GM21825 (cell line): Measurements from ENCODE around the gene LRRC49.
"Not testable (repeated sequence)": the region's sequence is repeated elsewhere in the genome, so short reads cannot be mapped to it uniquely, and the experiment has no call there.

Experiments
- ATAC-seq: cut with Tn5 transposase; IDR thresholded peaks from one replicate; pipeline ENCODE4 v1.9.1; 2021; ENCODE audit warnings: mild to moderate bottlenecking, moderate library complexity; ENCODE audit not compliant: unreplicated experiment

LRRC49 gene

GRCh38 chr15:70867911-70868467 lies 24.6 kb upstream of the LRRC49 start:
- no peak for ATAC-seq

DNA sequence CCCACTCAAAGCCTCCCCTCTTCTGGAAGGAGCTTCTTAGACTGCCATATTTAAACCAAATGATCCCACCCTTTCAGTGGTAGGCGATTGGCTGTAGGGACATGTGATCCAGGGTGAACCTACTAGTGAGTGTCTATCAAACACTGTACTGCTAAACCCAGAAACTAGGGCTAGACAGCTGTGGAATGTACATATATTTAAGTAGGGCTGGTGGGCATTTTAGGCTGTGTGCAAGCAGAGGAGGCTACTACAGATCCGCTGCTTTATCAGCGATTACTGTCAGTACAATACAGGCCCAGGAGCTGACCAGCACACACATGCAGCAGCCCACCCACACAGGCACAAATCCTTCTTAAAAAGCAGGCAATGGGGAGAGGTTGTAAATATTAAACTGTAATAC lies 23.3 kb upstream of the LRRC49 start:
- ATAC-seq: no peak

GRCh38 chr15:70870051-70870450 lies 22.6 kb upstream of the LRRC49 start:
- no peak for ATAC-seq

- ATAC-seq: not testable (repeated sequence)
These were observed 21.1 kb upstream of the LRRC49 start for GRCh38 chr15:70871490-70871889.

- ATAC-seq: no peak
These were observed 19.2 kb upstream of the LRRC49 start for GRCh38 chr15:70873232-70874054.

GRCh38 chr15:70875001-70875782 lies 17.4 kb upstream of the LRRC49 start:
- no peak for ATAC-seq

DNA sequence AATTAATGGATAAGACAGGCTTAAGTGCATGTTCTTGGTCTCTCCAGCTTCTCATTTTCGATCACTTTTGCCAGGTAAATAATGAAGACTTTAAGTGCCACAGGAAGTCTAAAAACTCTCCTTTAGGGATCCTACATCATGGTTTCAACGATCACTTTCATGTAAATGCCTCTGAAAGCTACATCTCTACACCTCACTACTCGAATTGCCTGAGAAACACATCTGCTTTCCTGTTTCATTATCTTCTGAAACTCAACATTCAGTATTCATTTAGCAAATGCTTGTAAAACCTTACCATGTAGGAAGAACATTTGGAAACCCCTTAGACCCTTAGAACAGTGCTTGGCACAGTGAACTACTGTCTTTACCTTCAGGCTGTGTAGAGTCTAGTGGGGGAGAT lies 16.6 kb upstream of the LRRC49 start:
- no peak for ATAC-seq

- no peak for ATAC-seq
These were observed 15.9 kb upstream of the LRRC49 start for GRCh38 chr15:70876683-70877082.

DNA sequence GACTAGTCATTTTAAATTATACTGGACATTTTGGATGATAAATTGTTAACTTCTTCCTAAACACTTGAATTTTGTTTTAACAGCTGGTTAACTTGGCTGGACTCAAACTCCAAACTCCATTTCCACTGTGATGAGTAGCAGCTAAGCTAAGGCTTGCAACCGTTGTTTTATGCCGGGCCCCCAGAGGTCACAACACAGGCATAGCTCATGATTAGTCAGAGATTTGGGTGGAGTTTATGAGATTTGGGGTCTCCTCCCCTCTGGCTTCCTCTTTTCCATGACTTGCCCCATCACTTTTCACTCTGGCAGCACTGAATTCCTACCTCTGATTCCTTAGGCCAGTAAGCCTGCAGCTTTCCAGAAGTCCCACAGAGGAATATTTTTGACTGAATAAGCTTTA lies 13.2 kb upstream of the LRRC49 start:
- ATAC-seq: no peak

- ATAC-seq: no peak
These were observed 11.8 kb upstream of the LRRC49 start for GRCh38 chr15:70880781-70881180.

- no peak for ATAC-seq
These were observed 10.3 kb upstream of the LRRC49 start for GRCh38 chr15:70882361-70882760.

DNA sequence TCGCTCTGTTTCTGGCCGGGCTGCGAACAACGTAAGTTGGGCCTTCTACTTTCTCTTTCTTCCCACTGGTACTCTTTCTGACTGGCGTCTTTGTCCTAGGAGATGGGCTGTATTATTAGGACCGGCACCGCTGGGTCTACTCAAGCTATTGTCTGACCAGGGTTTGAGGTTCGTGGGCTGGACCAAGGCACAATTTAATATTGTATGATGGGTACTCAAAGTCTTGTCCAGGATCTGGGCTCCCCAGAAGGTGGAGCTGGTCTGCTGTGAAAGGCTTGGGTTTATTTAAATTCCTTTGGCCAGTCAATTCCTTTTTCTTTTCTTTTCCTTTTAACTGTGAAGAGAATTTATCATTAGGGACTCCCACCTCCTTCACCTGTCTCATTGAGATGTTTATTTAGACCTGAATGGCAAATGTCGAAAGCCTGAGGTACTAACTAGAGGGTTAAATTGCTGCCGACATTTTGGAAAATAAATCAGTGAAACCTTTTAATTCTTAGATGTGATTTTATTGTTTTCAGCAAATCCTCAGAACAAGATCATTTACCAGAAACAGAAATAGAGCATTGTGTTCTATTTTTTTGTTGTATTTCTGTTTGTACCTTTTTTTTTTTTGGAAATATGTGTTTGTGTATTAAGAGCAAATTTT lies 410 bp downstream of the LRRC49 start:
- no peak for ATAC-seq

GRCh38 chr15:70902107-70902506 lies 9.5 kb downstream of the LRRC49 start:
- ATAC-seq: no peak

DNA sequence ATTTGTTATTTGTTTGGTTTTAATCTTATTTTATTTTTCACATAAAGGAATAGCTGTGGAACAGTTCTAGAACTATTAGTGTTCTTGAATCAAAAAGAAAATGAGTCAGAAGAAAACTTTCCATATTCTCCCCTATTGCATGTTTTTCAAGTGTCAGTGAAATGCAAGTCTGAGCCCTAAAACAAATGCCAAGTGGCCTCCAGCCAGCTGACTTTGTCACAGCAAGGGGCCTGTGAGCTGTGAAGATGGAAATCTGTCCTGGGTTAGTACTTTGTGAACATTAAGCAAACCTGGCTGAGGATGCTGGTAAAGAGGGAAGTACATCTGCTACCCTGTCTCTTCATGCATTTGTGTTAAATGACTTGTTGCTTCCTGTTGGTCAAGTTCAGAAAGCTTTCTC lies 14.2 kb downstream of the LRRC49 start:
- no peak for ATAC-seq

DNA sequence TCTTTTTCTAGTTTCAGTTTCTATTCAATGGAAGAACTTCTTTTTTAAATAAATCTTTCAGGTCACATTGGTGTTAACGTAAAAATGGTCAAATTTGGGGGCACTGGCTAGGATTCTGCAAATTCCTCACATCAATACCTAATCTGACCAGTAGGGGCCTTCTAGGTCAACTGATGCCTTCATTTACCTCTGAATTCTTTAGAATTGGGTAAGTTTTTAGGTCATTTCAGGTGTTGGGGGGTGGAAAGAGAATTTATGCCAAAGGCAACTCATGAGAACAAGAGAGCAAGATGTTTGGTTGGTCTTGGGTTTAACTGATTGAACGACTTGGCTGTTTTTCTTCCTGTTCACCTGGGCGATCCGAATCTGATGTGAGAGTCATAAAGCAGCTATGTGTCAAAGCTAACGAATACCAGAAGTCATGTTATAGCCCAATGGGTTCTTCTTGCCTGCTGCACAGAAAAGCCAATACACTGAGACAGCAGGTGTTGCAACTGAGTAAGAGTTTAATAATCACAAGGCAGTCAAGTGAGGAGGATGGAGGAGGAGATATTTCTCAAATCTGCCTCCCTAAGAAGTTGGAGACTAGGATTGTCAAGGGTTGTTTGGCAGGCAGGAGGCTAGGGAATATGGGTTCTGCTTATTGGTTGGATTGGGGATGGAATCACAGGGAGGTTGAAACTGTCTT lies 15.3 kb downstream of the LRRC49 start:
- no peak for ATAC-seq

DNA sequence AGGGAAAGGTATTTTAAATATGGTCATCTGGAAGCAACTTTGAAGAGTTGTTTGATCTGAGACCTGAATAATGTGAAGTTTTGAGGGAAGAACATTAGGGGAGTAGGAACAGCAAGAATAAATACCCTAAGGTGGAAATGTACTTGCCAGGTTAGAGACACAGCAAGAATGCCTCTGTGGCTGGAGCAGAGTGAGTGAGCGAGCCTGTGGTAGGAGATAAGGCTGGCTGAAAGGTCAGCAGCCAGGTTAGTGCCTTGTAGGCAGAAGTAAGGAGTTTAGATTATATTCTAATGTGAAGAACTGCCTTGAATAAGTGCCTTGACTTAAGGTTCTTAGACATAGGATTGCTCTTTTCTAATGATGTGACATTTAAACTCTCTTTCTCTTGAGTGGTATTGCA lies 18.3 kb downstream of the LRRC49 start:
- ATAC-seq: no peak

GRCh38 chr15:70912187-70912586 lies 19.6 kb downstream of the LRRC49 start:
- no peak for ATAC-seq

DNA sequence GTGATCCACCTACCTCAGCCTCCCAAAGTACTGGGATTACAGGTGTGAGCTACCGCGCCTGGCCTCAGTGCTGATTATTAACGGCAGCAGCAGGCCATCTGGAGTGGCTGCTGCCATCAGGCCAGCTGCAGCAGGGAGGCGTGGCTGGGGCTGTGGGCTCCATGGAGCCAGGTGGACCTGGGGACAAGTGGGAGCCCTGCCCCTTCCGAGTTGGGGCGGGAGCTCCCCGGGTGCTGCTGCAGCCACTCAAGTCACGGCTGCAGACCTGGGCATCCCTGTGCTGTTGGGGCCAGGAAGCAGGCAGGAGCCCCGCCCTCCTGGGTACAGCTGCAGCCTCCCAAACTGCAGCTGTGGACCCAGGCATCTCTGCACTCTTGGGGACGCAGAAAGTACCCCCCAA lies 23.9 kb downstream of the LRRC49 start:
- ATAC-seq: no peak

GRCh38 chr15:70917955-70918354 lies 25.3 kb downstream of the LRRC49 start:
- no peak for ATAC-seq

- no peak for ATAC-seq
These were observed 28.5 kb downstream of the LRRC49 start for GRCh38 chr15:70920981-70921696.
